Measurements from ENCODE around the gene PIP5K1B.

GRCh38 chr9:68876273-68876672 is 171.2 kb downstream of the PIP5K1B start:
- TF ChIP-seq ZFX (CRISPR knock-in tag; IDR thresholded peaks at IDR 0.05; ENCODE audit: low read depth) (no peak), EZH2 (conservative IDR thresholded peaks at IDR 0.05; ENCODE audit: low read depth, low read length) (no peak), POLR2AphosphoS5 (IDR thresholded peaks at IDR 0.05; ENCODE audit: low read depth, low read length) (no peak), TCF7L2 (IDR thresholded peaks at IDR 0.05; ENCODE audit: low read depth, low read length) (no peak), HOXA7 (CRISPR knock-in tag; IDR thresholded peaks at IDR 0.05) (no peak), ZSCAN29 (CRISPR knock-in tag; conservative IDR thresholded peaks at IDR 0.05) (no peak), CBX5 (CRISPR knock-in tag; IDR thresholded peaks at IDR 0.05; ENCODE audit: borderline replicate concordance) (no peak), SMAD3 (CRISPR knock-in tag; IDR thresholded peaks at IDR 0.05) (no peak)
